ENCODE measurements around the gene SIRT4.
"Not testable (repeated sequence)": the region's sequence is repeated elsewhere in the genome, so short reads cannot be mapped to it uniquely, and the experiment has no call there.

SIRT4 gene

DNA sequence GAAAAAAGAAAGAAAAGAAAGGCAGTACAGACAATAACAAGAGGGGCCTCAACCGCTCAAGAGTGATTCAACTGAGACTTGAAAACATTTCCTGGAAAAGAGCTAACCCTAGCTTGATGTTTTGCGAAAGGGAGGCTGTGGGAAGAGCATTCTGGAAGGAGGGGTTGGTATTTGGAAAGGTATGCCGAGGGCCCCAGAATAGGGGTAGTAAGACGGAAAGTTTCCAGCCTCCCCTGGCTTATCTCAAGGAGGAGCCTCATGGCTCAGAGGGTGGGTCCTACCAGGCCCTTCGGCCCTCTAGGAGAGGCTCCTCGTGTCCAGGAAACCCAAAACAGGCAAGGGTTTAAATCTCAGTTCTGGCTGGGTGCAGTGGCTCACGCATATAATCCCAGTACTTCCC lies 18.8 kb upstream of the SIRT4 start:
- no peak for DNase-seq

DNA sequence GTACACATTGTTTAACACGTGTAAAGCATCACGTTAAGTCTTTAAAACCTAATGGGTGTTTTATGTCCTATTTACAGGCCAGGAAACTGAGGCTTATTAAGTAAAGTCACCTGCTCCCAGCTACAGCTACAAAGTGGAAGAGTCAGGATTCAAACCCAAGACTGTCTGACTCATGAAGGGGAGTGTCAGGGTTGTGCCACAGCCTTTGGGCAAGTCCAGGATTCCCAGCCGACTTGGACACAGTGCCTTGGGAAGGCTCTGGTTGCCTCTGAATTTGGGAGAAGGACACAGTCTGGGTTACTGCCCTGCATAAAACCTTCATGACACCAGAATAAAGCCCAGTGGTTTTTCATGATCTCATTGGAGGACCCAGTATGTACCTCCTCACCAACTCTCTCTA lies 17.7 kb upstream of the SIRT4 start:
- no peak for DNase-seq

DNA sequence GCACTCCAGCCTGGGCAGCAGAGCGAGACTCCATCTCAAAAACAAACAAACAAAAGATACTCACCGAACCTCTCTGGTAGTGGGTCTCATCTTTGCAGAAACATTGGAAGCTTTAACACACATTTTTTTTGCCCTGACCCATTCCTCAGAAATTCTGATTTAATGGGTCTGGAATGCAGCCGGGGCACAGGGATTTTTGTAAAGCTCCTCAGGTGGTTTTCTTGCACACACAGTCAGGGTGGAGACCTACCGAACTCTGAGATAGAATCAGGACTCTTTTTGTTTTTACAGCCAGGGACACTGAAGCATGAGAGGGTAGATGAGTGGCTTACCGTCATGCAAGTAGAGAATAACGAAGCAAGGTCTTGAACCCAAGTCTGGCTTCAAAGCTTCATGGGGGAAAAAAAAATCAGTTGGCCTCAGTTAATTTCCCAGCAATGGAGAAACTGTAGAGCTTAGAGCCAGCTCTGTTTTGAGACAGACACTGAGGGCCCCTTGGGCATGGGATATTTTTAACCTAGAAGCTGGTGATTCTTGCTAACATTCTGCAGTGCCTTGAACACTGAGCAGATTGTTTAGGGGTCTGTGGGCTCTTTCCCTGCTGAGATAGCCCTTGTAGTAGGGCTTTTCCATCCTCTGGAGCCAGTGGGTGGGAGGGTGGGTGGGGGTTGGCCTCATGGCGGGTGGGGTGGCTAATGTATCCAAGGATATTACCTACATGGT lies 15.2 kb upstream of the SIRT4 start:
- no peak for DNase-seq

DNA sequence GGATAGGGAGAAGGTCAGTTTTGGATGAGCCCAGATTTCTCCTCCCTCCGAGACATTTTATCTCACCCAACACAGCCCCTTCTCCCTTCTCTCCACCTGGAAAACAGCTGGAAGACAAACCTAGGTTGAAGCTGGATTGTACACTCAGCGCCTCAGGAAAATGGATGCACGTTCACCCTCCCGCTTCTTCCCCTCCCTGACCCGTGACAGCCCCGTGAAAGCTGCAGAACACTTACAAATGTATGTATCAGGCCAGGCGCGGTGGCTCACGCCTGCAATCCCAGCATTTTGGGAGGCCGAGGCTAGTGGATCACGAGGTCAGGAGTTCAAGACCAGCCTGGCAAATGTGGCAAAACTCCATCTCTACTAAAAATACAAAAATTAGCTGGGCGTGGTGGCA lies 14.6 kb upstream of the SIRT4 start:
- no peak for DNase-seq

DNA sequence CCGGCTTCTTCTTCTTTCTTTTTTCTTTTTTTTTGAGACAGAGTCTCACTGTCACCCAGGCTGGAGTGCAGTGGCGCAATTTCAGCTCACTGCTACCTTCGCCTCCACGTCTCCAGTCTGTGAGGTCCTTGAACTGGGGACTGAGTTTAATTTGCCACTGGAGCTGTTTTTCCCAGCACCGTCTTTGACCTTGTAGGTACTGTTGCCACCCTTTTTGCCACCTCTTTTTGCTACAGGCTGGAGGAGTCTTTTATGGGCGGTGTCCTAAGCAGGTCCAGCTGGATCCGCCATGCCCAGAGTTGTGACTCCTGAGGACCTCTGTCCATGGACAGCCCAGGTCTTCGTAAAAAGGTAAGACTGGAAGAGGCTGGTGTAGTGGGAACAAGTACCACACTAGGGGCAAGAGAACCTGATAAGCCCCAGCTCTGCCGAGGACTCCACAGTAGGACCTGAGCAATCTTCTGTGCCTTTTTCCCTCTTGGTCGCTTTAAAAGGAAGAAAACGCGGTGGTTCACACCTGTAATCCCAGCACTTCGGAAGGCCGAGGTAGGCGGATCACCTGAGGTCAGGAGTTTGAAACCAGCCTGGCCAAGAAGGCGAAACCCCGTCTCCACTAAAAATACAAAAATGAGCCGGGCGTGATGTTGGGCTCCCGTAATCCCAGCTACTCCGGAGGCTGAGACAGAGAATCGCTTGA lies 11.4 kb upstream of the SIRT4 start:
- no peak for DNase-seq

DNA sequence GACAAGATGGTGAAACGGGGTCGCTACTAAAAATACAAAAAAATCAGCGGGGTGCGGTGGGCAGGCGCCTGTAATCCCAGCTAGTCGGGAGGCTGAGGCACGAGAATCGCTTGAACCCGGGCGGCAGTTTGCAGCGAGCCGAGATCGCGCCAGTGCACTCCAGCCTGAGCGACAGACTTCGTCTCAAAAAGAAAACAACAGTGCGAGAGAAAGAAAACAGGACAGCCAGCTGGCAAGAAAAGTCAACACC lies 9.8 kb upstream of the SIRT4 start:
- DNase-seq, result no peak

DNA sequence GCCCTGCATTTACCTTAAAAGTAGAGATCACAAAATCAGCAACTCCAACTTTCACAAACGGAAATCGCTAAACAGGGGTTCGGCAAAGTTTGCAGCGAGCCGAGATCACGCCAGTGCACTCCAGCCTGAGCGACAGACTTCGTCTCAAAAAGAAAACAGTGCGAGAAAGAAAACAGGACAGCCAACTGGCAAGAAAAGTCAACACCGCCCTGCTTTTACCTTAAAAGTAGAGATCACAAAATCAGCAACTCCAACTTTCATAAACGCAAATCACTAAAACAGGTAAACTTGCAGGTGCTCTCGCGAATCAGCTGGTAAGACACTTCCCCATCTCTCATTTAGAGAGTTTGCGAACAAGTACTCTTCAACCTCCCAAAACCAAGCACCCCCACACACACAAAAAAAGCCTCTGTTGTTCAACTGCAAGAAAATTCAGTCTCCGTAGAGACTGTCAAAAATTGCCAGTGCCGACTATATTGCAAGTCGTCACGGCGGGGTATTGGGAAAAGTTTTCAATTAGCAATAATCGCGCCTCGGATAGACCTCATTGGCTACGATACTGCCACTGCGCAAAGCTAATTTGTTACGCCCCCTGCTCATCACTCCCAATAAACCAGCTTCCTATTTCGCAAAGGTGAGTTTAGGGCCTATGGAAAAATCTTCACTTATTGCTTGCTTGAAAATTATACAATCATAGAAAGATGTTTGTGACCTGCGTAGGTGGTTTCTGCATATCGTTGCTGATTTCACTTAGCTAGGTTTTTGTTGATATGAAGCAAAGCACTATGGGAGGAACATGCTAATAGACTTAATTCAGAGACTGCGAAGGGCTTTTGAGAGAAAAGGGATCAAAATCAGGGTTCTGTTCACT lies 9.2 kb upstream of the SIRT4 start, which contains the start of gene RNU4-1:
TSS of gene RNU4-1 (minus strand) at position 577 of the 871 bp plus-strand sequence.
- peak; percentile 92 for DNase-seq

DNA sequence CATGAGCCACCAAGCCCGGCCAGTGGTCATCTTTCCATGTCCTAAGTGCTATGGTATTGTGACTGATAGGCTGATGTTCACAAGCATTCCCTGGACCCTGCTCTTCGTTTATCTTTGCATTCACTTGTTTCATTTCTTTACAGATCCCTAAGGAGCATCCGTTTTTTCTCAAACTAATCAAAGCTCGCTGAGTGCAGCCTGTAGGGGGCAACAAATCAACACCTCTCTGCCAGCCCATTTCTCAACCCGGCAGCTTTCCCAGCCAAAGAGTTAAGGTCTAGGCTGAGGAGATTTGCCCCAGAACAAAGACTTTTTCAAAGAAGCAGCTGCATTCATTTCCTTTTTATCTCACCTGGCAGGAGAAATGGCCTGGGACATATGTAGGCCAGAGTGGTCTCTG lies 12.1 kb downstream of the SIRT4 start:
- no peak for DNase-seq

DNA sequence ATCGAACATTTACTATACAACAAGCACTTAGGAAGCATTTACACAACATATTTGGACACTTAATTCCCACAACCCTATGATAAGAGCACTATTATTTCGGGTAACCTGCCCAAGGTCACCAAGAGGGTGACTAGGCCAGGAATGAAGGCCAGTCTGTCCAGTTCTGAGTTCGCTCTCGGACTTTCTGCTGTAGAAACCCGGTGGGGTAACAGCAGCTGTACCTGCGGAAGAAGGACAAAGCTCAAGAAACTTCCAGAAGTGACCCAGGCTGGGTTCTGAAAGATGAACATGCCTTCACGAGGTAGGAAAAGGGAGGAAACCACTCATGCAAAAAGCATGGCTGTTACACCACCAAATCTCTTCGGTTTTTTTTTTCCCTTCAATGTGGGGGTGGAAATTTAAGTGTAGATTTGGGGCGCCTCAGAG lies 14.7 kb downstream of the SIRT4 start:
- no peak for DNase-seq

DNA sequence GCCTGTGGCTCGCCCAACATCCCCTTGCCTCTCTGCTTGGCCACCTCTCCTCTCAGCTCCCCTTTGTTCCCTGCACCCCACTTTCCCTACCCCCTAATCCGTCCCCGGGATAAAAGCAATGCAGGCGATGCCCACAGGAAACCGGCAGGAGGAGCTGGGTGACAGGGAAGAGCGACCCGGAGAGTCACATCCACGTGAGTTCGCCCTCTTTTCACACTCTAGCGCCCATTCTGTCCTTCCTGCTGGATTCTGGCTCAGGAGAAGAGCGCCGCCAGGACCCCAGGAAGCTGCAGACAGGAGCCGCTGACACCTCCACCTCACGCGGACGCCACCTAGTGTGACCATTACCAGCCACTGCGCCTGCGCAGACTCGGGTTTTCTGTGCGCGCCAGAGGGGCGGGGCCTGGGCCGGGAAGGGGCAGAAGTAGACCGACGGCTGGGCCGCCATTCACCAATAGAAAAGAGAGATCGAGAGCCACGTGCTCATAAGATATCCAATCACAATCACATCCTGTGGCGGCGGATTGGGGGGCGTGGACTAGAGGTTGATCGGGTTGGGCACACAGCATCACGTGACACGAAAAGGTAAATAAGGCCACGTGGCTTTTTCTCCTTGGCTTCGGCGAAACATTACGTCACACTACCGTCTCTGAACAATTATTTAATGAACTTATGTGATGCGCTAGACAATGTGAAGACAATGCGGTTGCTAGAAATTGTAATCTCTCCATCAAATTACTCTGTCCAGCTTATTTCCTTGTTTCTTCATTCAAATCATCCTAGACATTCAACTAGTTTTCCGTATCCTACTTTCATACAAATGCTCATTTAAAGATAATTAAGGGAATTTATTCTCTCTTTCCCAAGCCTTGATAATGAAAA lies 15.3 kb downstream of the SIRT4 start:
- peak; percentile 99 for DNase-seq

DNA sequence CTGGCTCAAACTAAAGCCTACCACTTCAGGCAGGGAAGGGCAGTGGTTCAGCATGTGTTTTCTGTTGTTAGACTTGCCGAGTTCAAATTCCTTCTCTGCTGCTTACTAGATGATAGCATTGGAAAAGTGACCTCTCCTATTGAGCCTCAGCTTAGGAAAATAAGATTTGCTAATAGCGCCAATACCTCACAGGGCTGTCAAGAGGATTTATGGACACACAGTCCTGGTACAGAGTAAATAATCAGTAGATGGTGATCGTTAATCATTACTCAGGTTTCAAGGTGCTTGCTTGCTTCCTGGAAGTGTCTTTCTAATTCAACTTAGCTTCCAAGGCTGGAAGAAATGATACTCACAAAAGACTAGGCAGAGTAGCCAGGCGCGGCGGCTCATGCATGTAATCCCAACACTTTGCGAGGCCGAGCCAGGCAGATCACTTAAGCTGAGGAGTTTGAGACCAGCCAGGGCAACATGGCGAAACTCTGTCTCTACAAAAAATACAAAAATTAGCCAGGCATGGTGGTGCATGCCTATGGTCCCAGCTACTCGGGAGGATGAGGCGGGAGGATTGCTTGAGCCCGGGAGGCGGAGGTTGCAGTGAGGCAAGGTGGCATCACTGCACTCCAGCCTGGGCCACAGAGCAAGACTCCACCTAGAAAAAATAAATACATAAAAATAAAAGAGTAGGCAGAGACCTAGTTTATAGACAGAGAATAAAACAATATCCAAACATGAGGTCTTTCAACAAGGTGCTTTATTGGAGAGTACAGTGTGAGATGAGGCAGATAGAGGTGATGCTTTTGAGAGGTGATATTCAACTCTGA lies 19.5 kb downstream of the SIRT4 start:
- DNase-seq, result peak; percentile 57

DNA sequence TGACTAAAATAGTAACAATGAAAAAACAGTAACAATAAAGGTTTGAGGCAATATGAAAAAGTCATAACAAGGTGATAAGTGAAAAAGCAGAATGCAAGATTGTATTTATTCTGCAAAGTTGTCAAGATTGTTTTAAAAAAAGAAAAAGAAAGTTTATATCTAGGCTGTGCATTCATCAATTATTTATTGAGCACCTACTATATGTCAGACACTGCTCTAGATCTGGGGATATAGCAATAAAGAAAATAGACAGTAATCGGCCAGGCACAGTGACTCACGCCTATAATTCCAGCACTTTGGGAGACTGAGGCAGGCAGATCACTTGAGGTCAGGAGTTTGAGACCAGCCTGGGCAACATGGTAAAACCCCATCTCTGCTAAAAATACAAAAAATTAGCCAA lies 21.7 kb downstream of the SIRT4 start:
- no peak for DNase-seq

DNA sequence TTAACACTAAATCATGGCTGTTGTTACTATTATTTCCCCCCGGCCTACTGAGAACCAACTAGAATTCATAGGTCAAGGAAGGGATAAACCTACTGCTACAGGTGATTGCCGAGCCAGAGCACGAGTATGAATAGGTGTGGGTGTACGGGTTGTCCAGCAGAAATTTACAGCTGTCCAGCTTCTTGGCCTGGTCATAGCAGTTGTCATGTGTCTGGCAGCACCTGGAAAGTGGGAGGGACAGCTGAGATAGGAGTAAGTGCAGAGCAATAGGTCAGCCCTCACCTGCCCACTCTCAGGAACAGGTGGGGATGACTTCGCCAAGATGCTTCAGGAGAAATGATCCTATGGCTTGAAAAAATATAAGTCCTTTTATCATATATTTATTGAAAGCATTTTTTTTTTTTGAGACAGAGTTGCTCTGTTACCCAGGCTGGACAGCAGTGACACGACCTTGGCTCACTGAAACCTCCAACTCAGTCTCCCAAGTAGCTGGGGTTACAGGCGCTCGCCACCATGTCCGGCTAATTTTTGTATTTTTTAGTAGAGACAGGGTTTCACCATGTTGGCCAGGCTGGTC lies 22.8 kb downstream of the SIRT4 start:
- no peak for DNase-seq

DNA sequence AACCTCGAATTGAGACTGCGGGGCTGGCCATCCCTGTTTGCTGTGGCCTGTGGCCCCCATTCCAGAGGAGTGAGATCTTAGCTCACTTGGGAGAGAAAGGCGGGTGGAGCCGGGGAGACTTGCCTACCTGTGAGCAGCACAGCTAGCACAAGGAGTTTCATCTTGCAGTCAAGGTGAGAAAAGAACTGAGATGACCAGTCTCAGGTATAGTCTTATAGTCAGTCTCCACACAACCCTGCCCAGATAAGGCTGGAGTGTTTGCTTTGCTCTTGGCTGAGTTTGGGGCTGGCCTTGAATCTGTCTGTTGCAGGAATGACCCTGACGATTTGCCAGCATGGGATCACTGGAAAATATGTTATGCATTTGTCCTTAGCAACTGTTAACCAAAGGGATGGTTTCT lies 25.5 kb downstream of the SIRT4 start, which contains the start of gene PLA2G1B:
TSS of gene PLA2G1B (minus strand) at position 187 of the 400 bp plus-strand sequence. CDS start at position 161, 26 bp downstream.
- no peak for DNase-seq

DNA sequence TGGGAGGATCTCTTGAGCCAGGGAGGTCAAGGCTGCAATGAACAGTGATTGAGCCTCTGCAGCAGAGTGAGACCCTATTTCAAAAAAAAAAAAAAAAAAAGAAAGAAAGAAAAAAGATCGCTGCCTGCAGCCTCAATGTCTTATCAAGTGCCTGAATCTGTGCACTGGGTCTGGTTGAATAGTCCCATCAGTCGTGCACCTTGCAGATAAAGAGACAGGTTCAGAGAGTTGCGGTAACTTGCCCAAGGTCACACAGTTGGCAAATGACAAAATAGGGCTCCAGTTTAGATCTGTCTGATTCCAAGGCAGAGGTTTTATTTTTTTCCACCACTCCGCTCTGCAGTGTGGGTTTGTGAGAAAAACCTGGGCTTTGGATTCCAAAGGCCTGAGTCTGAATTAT lies 26.1 kb downstream of the SIRT4 start:
- no peak for DNase-seq

DNA sequence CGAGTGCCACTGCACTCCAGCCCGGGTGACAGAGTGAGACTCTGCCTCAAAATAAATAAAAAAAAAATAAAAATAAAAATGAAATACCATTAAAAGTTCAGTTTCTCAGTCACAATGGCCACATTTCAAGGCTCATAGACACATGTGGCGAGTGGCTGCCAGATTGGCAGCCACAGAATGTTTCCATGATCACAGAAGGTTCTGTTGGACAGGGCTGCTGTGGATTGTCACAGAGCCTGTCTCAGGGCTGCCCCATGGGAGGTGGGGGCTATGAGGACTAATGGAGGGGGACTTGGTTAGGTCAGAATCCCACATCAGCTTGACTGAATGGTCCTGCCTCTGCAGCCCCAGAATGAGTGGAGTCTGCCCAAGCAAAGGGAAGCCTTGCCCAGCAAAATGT lies 29.3 kb downstream of the SIRT4 start:
- DNase-seq, result no peak

DNA sequence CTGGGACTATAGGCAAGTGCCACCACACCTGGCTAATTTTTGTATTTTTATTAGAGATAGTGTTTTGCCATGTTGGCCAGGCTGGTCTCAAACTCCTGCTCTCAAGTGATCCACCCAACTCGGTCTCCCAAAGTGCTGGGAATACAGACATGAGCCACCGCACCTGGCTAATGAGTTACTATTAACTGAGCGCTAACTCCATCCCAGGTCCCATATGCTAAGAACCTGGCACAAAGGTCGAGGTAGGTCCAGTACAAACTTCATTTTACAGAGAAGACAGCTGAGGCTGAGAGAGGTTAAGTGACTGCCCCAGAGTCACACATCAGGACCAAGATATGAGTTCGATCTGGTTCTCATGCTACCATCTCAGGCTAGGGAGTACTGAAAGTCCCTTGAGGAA lies 29.9 kb downstream of the SIRT4 start:
- no peak for DNase-seq

DNA sequence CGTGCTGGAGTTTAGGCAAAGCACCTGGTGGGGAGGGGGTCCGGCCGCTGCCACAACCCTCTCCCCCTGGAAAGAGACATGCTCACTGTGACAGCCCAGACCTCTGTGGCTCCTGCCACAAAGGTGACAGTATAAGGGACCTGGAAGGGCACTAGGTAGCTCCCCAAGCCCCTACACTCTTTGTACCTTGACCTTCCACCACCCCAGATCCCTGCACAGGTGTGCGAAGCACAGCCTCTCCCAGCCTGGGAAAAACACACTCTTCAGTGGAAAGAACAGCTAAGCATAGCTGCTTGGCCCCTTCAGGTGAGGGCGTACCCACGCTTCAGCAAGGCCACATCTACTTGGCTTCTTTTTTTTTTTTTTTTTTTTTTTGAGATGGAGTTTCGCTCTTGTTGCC lies 30.4 kb downstream of the SIRT4 start:
- DNase-seq, result no peak

DNA sequence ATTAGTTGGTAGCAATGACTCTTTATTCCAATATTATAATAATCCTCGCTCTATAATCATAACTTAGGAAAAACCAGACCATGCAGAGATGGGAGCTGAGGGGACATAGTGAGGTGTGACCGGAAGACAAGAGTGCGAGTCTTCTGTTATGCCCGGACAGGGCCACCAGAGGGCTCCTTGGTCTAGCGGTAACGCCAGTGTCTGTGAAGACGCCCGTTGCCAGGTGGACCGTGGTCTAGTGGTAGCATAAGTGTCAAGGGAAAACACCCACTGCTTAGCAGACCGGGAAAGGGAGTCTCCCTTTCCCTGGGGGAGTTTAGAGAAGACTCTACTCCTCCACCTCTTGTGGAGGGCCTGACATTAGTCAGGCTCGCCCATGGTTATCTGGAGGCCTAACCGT lies 33.3 kb downstream of the SIRT4 start:
- DNase-seq, result peak; percentile 80

DNA sequence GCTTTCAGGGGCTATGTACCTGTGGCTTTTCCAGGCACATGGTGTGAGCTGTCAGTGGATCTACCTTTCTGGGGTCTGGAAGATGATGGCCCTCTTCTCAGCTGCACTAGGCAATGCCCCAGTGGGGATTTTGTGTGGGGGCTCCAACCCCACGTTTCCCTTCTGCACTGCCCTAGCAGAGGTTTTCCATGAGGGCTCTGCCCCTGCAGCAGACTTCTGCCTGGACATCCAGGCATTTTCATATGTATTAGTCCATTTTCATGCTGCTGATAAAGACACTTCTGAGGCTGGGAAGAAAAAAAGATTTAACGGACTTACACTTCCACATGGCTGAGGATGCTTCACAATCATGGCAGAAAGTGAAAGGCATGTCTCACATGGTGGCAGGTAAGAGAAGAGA lies 34.3 kb downstream of the SIRT4 start:
- DNase-seq, result not testable (repeated sequence)

DNA sequence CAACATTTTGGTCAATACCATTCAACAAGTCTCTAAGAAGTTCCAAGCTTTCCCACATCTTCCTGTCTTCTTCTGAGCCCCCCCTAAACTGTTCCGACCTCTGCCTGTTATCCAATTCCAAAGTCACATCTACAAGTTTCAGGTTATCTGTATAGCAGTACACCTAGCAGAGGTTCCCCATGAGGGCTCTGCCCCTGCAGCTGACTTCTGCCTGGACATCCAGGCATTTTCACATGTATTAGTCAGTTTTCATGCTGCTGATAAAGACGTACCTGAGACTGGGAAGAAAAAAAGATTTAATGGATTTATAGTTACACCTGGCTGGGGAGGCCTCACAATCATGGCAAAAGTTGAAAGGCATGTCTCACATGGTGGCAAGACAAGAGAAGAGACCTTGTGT lies 35.6 kb downstream of the SIRT4 start:
- no peak for DNase-seq

DNA sequence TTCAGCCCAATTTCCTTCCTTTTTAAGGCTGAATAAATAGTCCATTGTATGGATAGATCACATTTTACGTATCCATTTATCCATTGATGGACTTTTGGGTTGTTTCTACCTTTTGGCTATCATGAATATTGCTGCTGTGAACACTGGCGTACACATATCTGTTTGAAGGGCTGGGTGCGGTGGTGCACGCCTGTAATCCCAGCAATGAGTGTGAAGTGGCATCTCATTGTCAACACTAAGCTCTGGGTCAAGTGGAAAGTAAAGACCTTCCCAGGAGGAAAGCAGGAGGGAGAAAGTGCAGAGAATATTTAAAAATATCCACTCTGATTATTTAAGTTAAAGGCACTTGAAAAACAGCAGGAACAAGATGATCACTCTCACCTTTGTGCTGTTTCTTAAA lies 37.1 kb downstream of the SIRT4 start:
- DNase-seq, result no peak
